ENCODE measurements around the gene TTC7B.

The TTC7B gene

DNA sequence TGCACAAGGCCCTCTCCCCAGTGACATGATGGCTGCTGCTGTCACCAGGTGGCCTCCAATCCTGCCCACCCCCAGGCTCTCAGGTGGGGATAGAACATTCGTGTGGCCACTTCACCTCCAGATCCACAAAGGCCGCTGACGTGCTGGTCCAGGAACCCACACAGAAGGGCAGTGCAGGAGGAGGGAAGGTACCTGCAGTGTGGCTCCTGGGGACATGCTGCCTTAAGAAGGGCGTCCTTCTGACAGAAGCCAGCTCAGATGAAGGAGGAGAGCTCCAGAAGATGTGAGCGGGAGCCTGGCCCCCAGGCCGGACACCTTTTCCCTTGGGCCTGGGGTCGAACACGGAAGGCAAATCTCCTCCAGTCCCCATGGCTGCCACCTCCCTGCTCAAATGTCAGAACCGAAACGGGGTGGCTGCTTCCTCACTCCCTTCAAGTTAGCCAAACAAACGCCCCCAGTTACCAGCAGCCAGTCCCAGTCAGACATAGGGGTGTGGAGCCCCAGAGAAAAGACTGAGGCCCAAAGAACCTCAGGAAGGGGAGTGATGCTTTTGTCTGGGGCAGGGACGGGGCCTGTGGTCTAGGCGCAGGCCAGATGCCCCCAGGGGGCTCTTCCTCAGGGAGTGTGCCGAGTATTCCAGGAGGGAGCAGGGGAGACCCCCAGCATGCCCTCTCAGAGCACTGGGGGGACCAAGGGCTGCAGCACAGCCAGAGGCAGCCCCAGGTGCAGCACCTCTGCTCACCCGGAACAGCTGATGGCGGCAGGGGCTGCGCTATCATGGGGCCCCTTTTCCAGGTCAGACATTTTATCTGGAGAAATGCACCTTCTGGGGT is 263.5 kb downstream of the TTC7B start:
- DNase-seq = no peak

GRCh38 chr14:90551733-90552464 is 264.3 kb downstream of the TTC7B start:
- no peak for DNase-seq

DNA sequence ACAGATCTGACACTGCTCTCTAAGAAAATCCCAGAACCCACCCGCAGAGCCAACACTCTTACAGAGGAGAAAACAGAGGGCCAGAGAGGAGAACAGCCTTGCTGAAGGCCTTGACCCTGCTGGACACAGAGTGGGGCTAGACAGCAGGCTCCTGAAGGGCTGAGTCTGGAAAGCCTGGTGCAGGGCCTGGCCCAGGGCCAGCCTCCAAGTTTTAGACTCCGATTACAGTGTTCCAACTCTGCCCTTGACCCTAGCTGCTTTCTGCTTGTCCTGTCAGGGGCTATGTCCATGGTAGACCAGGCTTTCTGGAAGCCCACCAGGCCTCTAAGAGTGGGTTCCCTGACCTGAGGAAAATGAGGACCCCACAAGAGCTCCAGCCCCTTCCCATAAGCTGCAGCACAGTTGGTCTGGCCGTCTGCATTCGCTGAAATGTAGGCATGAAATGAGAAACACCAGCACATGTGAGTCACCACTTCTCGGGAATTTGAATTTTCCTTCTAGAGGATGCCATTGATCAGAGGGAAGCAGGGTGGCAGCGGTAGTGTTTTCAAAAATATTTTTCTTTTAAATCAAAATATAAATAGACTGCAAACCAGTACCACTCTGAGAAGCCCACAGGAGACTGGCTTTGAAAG is 265.0 kb downstream of the TTC7B start:
- DNase-seq = no peak

DNA sequence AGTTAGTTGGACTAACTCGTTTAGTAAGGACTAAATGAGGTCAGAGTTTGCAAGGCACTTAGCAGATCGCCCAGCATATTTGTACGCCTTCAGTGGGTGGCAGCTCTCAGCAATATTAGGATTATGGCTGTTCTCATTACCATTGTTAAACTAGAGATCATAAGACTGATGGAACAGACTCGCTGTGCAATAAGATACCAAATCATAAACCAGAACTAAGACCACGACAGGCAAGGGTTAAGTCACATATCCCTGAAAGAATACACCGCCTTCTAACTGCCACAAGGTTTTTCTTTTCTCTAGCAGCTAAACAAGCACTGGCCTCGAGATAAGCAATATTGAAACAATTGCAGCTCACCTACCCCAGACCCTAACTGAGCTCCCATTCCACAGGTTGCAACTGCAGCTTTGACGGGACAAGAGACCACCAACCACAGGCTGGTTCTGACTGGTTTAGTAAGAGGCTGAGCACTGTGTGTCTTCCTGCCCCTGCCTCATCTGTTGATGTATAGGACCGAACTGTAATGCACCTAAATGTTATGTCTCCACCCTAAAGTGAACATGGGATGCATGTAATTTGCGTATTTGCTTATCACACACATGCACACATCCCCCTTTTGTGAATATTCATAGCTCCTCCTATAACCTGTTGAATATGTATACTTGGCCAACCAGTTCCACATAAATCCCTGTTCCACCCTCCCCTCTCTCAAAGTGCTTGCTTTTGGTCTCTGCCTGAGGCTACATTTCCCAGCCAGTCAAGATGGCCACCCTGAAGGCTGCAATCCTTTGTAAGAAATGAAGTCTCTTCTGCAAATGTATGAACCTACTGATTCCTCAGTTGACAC is 266.2 kb downstream of the TTC7B start:
- no peak for DNase-seq

DNA sequence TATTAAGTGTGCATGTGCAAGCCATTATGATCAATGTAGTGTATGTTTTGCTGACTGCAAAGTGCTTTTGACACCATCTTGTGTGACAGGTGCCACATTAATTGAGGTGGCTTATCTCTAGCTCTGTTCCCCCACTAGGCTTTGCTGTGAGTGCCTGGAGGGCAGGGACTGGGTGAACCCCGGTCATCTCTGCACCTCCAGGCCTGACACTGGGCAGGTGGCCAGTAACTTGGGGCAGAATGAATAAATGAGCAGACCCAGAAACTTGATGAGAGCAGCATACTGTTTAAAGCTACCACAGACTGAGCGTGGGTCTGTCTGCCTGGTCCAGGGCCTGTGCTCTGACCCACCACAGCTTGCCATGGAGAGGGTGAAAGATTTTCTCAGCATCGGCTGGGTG is 267.8 kb downstream of the TTC7B start:
- no peak for DNase-seq

DNA sequence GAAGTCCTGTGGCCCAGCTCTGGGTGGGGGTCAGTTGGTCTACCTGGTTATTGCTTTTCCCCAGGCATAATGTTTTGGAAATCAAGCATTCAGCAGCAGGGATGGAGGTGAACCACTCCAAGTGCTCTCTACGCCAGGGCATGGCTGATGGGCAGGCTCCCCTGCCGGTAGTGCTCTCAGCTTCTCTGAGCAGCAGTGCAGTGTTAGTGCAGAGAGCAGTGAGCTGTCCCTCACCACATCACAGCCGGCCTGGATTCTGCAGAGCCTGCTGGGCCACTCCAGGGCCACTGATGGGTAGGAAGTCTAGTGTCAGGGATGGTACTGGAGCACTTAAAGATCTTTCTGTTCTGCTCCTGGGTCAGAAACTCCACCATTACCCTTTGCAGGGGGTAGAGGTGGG is 268.3 kb downstream of the TTC7B start:
- no peak for DNase-seq

DNA sequence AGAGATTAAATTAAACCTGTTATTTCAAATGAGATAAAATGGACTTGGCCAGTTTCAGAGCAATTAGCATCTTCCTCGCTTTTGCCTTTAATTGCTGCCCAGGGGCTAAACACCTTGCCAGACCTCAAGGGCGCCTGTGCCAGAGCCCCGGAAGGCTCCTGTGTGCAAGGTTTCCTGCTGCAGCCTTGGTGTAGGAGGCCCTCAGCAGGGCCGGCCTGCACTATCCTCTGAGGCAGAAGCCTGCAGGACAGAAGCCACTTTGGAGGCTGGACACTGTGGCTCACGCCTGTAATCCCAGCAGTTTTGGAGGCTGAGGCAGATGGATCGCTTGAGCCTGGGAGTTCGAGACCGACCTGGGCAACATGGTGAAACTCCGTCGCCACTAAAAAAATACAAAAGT is 269.0 kb downstream of the TTC7B start:
- DNase-seq = no peak

- no peak for DNase-seq
These were observed 269.5 kb downstream of the TTC7B start for GRCh38 chr14:90546767-90547166.

DNA sequence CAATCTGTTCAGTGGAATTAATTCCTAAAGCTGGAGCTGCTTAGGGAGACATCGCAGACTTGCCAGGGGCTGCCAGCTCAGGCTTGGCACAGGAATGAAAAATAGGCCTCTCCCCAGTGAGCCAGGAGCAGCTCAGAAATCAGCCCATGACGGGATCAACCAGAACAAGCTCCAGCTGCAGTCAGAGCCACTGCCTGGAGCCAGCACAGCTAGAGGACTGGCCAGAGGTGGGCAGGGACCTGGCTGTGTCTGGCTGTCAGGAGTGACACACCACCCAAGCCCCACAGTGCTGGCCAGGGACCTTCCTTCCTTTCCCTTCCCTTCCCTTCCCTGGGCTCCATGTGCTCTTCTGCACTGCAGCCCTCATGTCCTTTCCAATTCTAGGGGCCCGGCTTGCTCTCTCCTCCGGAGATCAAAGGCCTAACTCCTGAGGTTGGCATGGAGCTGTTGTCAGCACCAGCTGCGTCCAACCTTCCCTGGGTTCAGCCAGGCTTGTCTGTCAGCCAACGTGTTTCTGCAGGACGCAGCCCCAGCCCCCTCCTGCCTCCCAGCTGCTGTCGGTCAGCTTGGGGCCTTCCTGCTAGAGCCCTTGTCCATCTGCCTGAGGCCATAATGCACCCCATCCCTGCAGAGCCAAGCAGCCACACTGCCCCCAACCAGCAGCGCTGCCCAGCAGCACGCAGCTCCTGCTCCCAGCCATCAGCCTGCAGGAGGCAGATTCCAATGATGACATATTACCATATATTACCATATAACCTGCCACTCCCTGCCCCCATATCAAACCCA is 270.1 kb downstream of the TTC7B start:
- no peak for DNase-seq

GRCh38 chr14:90545382-90545781 is 270.8 kb downstream of the TTC7B start:
- no peak for DNase-seq

GRCh38 chr14:90544971-90545370 is 271.3 kb downstream of the TTC7B start:
- no peak for DNase-seq

GRCh38 chr14:90544566-90544965 is 271.7 kb downstream of the TTC7B start:
- DNase-seq = no peak

GRCh38 chr14:90543876-90544275 is 272.4 kb downstream of the TTC7B start:
- DNase-seq = no peak

- DNase-seq = no peak
These were observed 275.1 kb downstream of the TTC7B start for GRCh38 chr14:90541076-90541634.

DNA sequence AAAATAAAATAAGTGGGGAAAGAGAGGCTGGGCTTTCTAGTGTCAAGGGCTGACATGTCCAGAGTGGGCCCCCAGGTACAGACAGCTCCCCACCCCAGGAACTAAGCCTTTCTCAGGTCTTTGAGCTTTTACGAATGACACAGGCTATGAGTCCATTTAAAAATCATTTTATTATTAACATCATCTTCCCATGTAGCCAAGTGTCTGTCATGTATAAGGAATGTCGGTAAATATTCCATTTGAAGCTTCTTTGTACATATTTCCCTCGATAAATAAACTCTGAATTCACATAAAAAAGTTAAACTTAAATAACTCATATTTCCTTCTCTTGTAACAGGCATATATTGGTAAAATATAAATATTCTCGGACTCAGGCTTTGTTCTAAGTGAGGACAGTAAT is 275.8 kb downstream of the TTC7B start:
- DNase-seq = no peak

DNA sequence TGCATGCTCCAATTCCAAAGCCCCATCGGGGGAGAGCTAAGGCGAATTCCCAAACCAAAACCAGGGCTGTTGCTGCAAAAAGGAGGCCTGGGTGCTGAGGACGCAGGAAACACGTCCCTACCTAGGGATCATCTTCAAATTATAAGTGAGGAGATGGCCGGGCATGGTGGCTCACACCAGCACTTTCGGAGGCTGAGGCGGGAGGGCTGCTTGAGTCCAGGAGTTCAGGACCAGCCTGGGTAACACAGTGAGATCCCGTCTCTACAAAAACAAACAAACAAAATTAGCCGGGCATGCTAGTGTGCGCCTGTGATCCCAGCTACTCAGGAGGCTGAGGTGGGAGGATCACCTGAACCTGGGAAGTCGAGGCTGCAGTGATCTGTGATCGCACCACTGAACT is 276.2 kb downstream of the TTC7B start:
- DNase-seq = no peak

DNA sequence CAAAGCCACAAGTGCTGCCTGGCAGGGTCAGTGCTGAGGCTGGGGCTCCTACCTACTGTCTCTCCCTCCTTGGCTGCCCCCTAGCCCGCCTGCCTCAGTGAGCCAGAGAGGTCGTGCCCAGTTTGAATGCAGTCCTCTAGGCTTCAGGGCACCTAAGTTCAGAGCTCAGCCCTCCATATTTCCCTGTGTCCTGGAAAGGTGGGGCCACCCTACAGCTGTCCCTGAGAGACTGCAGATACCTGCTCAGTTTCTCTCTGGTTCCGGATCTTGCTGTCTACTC is 276.8 kb downstream of the TTC7B start:
- DNase-seq = no peak

- no peak for DNase-seq
These were observed 277.3 kb downstream of the TTC7B start for GRCh38 chr14:90538716-90539495.

GRCh38 chr14:90538095-90538494 is 278.1 kb downstream of the TTC7B start:
- DNase-seq = no peak

DNA sequence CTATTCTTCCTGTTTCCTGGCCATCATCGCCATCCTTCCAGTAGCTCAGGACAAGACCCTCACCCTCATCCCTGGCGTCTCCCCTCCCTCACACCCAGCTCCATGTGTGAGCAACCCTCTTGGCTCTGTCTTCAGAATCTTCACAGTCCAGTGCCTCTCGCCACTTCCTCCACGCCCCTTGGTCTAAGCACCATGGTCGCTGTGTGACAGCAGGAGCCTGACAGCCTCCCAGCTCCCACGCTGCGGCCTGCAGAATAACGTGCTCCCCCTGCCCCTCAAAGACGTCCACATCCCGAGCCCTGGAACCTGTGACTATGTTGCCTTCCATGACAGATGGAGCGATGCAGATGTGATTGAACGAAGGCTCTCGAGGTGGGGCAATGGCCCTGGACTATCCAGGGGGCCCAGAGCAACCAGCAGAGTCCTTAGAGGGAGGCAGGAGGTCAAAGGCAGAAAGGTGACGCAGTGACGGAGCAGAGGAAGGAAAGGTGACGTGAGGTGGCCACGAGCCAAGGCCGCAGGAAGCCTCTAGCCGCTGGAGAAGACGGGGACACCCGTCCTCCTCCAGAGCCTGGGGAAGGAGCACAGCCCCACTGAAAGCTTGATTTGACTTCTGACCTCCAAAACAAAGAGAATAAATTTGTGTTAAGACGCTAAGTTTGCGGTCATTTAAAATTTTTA is 279.6 kb downstream of the TTC7B start:
- DNase-seq = no peak

DNA sequence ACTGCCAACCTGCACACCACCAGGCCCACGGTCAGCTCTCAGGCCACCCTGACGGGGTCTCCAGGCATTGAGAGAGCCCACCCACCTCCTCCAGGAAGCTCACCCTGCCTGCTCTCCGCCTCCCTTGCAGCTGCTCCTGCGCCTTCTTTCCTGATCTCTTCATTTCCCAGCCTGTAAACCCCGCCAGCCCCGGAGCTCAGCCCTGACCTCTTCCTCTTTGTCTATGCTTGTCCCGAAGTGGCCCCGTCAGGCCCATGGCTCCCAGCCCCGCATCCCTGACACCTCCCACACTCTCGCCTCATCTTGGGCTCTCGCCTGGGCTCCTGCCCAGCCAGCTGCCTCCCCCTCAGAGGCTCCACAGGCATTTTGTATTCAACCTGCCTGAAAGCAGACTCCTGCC is 280.1 kb downstream of the TTC7B start:
- no peak for DNase-seq

All from activated CD4-positive, alpha-beta T cell treated with anti-CD3 and anti-CD28 coated beads, Interleukin-2, Interleukin-6, amounts not matched to agents 100 ng/mL and 50 ng/mL, durations not matched to agents 16 hours and 8 hours (primary cell).